ENCODE data around the gene MRPL45.

- TF ChIP-seq CTCF (IDR thresholded peaks at IDR 0.05), result no peak
- TF ChIP-seq POLR2A (IDR thresholded peaks at IDR 0.05), result no peak
Observed at GRCh38 chr17:38342886-38343607, 46.1 kb downstream of the MRPL45 start.
